Activated T-helper 1 cell treated with anti-CD3 and anti-CD28 coated beads, Interleukin-12 subunit alpha, Interleukin-12 subunit beta, Interleukin-2, Interleukin-4 antibody, amounts not matched to agents 30 ng/mL and 10 ng/mL and 1 ng/mL, durations not matched to agents 14 hours and 24 hours and 36 hours (primary cell): ENCODE data around the gene PRX. TPM values are rescaled to one million over a fixed set of nuclear protein-coding genes. Genes with fewer than 3 reads are reported as not detected.
A peak's percentile ranks its signal among the peaks of the same experiment; 100 is the strongest.
"Not testable (repeated sequence)": the region's sequence is repeated elsewhere in the genome, so short reads cannot be mapped to it uniquely, and the experiment has no call there.

Experiments
- DNase-seq: peaks from one replicate; pipeline ENCODE4 v3.0.0; 2021; ENCODE audit warnings: low spot score
- H3K27ac Mint-ChIP-seq: one replicate; pipeline ENCODE4 v1.8.0; 2021; ENCODE audit warnings: mild to moderate bottlenecking, mixed read lengths
- H3K27me3 Mint-ChIP-seq: one replicate; pipeline ENCODE4 v1.8.0; 2022; ENCODE audit warnings: mild to moderate bottlenecking, moderate library complexity, mixed read lengths; ENCODE audit not compliant: insufficient read depth
- H3K36me3 Mint-ChIP-seq: one replicate; pipeline ENCODE4 v1.8.0; 2021; ENCODE audit warnings: low read depth, mixed read lengths
- H3K4me1 Mint-ChIP-seq: one replicate; pipeline ENCODE4 v1.8.0; 2021; ENCODE audit warnings: low read depth, mixed read lengths
- H3K4me3 Mint-ChIP-seq: one replicate; pipeline ENCODE4 v1.8.0; 2021; ENCODE audit warnings: mild to moderate bottlenecking, moderate library complexity, mixed read lengths
- H3K9me3 Mint-ChIP-seq: one replicate; pipeline ENCODE4 v1.8.0; 2021; ENCODE audit warnings: mixed read lengths
- intact Hi-C: fragments of 100-400 bp; cut with micrococcal nuclease; formaldehyde crosslinking; loops from one replicate; pipeline ENCODE4 v1.15.1; 2024
- total RNA-seq: library from RNA; stranded (reverse); gene quantifications from 2 replicates; pipeline ENCODE4 v1.2.3, GENCODE V29; 2022

PRX gene
- total RNA-seq, 1 donor from 2014 or later = 0.99 TPM

DNA sequence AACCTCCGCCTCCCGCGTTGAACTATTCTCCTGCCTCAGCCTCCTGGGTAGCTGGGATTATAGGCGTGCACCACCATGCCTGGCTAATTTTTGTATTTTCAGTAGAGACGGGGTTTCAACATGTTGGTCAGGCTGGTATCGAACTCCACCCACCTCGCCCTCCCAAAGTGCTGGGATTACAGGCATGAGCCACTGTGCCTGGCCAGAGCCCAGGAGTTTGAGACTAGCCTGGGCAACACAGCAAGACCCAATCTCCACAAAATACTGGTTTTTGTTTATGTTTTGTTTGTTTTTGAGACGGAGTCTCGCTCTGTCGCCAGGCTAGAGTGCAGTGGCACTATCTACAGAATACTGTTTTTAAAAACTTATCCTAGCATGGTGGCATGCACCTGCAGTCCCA is 17.1 kb upstream of the PRX start:
- intact Hi-C loops, DNase-seq, H3K27ac Mint-ChIP-seq, H3K4me3 Mint-ChIP-seq, H3K36me3 Mint-ChIP-seq, H3K9me3 Mint-ChIP-seq, H3K4me1 Mint-ChIP-seq, H3K27me3 Mint-ChIP-seq: not testable (repeated sequence)

DNA sequence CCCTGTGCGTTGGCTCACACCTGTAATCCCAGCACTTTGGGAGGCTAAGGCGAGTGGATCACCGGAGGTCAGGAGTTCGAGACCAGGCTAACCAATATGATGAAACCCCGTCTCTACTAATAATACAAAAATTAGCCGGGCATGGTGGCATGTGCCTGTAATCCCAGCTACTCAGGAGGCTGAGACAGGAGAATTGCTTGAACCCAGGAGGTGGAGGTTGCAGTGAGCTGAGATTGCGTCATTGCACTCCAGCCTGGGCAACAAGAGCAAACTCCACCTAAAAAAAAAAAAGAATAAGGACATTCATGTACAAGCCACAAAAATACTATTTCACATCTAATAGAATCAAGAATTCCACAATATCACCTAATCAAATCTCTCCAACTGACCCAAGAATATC is 15.0 kb upstream of the PRX start:
- DNase-seq, H3K27me3 Mint-ChIP-seq, H3K4me3 Mint-ChIP-seq, H3K27ac Mint-ChIP-seq, H3K36me3 Mint-ChIP-seq, H3K9me3 Mint-ChIP-seq, intact Hi-C loops, H3K4me1 Mint-ChIP-seq: not testable (repeated sequence)

DNA sequence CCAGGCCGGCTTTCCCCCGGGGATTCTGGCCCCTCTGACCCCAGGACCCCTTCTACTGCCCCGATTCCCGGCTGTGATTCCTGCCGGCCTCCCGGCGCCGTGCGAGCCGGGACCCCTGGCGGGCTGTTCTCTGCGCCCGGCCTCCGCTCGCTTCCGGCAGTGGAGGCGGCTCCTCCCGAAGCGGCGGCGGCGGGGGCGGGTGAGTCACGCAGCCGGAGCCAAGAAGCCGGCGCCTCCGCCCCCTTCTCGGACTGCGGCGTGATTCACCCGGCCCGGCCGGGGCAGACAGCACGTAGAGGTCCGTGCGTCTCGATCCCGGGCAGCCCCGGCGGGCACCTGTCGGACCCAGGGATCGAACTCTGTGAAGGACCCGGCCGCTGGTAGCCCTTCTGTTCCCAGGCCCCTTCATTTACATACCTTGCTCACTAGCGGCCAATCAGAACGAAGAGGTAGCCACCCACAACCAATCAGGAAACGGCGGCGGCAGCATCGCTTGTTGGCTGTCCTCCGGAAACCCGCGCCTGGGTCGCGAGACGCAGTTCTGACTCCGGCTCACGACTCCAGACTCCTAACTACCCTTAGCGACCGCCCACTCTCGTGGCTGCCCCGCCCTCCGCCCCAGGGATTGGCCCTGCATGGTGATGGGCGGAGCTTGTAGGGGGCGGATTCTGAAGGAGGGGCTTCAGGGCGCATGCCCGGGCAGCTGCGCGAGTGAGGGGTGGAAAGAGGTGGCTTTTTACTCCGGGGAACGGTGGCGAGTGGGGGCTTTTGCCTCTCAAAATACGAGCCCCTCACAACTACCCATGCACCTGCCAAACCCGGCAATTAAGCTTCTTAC is 12.5 kb upstream of the PRX start, which contains the start of gene SERTAD1:
Gene SERTAD1 (minus strand): TSS at position 543 of the 838 bp plus-strand sequence. CDS start 2,446 bp downstream, outside the sequence.
- Mint-ChIP-seq H3K4me1 (peaks cover 7% of the 10 kb centered on the region), H3K9me3 (no peaks in the 10 kb centered on the region), H3K27ac (peak within 1 kb of the TSS; percentile 99), H3K36me3 (peaks cover 9% of the 10 kb centered on the region), H3K27me3 (peaks cover 2% of the 10 kb centered on the region), H3K4me3 (peak within 1 kb of the TSS; percentile 93)
- intact Hi-C loops = loop anchor here (1.0 to 2.0 kb wide), 8 partner anchors 9 to 353 kb away; partner anchors contain the start of genes AKT2, BLVRB, C19orf47 and PLD3
- peak; percentile 100 for DNase-seq

DNA sequence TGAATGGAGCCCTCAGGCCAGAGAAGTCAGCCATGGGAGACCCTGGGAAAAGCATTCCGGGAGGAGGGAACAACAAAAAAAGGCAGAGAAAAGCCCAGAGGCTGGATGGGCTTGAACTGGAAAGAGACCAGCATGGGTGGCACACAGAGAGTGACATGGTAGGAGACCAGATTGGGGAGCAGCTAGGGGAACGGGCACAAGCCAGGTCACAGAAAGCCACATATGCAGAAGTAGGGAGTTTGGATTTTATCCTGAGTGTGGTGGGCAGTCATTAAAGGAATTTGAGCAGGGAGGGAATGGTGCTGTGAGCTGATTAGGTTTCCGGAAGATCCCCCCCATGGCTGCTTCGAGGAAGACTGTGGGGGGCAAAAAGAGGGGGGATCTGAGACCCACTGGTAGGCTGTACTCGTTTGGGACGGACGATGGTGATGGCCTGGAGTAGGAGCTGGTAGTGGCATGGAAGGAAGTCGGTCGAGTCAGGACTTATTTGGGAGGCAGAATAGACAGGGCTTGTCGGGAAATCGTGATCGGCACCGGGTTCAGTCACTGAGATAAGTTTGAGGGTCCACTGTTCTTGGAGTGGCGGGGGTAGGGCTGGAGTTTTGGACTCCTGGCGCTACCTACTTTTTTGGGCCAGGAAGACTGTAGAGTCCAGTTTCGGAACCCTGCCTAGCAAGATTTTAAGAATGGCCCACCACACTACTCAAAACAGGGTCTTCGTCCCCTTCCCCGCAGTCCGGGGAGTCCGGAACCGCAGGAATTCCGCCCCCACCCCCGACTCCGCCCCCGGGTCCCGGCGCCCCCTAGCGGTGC is 11.7 kb upstream of the PRX start:
- Mint-ChIP-seq H3K27me3 (peaks cover 2% of the 10 kb centered on the region), H3K4me1 (peaks cover 8% of the 10 kb centered on the region), H3K9me3 (no peaks in the 10 kb centered on the region), H3K27ac (peak overlapping the region; percentile 88), H3K36me3 (peaks cover 11% of the 10 kb centered on the region), H3K4me3 (peak overlapping the region; percentile 93)
- no peak for DNase-seq
- intact Hi-C loops = loop anchor here (1.0 kb wide), 1 partner anchor 21 kb away; no protein-coding TSS in a partner anchor

DNA sequence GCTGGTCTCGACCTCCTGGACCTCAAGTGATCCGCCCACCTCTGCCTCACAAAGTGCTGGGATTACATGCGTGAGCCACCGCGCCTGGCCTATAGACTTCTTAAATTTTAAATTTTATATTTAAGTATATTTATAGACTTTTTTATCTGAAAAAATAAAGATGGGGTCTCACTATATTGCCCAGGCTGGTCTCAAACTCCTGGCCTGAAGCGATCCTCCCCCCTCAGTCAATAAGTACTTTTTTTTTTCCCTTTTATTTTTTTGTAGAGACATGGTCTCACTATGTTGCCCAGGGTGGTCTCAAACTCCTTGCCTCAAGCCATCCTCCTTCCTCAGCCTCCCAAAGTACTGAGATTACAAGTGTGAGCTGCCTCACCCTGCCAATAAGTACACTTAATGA is 10.8 kb upstream of the PRX start:
- intact Hi-C loops = no loop called here
- H3K4me1 Mint-ChIP-seq = peaks cover 12% of the 10 kb centered on the region
- DNase-seq = no peak
- peaks cover 11% of the 10 kb centered on the region for H3K36me3 Mint-ChIP-seq
- no peaks in the 10 kb centered on the region for H3K9me3 Mint-ChIP-seq
- no peak overlapping the region for H3K27ac Mint-ChIP-seq
- peak overlapping the region; percentile 56 for H3K4me3 Mint-ChIP-seq
- H3K27me3 Mint-ChIP-seq = peaks cover 2% of the 10 kb centered on the region

DNA sequence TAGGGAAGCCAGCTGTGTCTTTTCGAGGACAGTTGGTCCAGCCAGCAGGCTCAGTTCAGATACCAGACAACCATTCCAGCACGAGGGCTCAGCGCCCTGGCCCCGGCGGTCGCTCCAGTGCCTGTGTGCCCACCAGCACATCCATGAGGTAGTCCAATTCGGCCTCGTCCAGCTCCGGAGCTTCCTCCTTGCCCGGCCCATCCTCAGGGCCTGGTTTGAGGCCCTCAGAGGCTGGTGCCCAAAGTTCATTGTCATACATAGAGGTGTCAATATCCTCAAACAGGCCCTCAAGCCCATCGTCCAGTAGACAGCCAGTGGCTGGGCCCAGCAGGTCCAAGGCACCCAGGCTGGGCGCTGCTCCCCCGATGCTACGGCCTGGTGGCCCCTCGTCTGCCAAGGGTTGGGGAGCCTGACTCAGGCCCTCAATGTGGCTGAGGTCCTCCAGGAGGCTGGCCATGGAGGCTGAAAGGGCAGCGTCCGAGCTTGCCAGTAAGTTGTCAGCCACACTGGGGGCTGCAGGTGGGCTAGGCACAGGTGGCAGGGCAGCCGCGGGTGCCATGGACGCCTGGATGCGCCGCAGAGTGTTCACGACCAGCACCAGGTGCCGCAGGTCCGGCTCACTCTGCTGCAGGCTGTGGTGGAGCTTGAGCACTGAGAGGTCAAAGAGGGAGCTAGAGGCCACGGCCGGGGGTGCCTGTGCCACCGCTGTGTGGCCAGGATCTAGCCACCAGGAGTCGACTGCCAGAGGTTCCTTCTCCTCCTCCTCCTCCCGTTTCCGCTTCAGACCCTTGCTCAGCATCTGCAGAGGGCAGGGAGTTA is 9.8 kb upstream of the PRX start:
- H3K9me3 Mint-ChIP-seq = no peaks in the 10 kb centered on the region
- peaks cover 12% of the 10 kb centered on the region for H3K4me1 Mint-ChIP-seq
- H3K36me3 Mint-ChIP-seq = peaks cover 11% of the 10 kb centered on the region
- peaks cover 2% of the 10 kb centered on the region for H3K27me3 Mint-ChIP-seq
- H3K27ac Mint-ChIP-seq = peak overlapping the region; percentile 74
- no peak for DNase-seq
- intact Hi-C loops = no loop called here
- peak overlapping the region; percentile 82 for H3K4me3 Mint-ChIP-seq

DNA sequence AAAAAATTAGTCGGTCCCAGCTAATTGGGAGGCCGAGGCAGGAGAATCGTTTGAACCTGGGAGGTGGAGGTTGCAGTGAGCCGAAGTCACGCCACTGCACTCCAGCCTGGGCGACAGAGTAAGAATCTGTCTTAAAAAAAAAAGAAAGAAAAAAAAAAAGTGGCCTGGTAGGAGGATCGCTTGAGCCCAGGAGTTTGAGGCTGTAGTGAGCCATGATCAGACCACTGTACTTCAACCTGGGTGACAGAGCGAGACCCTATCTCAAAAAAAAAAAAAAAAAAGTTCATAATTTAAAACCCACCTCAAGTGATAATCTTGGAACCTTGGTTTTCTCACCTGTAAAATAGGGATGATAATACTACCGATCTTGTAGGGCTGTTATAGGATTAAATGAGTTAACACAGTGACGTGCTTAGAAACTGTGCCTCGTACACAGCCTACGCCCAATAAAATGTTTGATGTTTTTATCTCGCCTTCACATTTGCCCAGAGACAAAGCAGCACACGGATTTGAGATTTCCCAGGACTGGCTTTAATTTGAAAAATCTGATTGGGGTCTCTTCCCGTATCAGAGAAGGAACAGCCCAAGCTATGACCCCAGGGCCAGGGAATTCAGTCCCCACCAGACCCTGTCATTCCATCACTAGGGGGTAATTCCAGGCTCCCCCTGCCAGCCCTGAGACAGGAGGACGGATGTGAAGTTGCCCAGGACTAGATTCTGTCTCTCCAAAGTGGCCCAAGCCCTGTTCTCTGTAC is 9.0 kb upstream of the PRX start:
- H3K4me1 Mint-ChIP-seq = peaks cover 13% of the 10 kb centered on the region

DNA sequence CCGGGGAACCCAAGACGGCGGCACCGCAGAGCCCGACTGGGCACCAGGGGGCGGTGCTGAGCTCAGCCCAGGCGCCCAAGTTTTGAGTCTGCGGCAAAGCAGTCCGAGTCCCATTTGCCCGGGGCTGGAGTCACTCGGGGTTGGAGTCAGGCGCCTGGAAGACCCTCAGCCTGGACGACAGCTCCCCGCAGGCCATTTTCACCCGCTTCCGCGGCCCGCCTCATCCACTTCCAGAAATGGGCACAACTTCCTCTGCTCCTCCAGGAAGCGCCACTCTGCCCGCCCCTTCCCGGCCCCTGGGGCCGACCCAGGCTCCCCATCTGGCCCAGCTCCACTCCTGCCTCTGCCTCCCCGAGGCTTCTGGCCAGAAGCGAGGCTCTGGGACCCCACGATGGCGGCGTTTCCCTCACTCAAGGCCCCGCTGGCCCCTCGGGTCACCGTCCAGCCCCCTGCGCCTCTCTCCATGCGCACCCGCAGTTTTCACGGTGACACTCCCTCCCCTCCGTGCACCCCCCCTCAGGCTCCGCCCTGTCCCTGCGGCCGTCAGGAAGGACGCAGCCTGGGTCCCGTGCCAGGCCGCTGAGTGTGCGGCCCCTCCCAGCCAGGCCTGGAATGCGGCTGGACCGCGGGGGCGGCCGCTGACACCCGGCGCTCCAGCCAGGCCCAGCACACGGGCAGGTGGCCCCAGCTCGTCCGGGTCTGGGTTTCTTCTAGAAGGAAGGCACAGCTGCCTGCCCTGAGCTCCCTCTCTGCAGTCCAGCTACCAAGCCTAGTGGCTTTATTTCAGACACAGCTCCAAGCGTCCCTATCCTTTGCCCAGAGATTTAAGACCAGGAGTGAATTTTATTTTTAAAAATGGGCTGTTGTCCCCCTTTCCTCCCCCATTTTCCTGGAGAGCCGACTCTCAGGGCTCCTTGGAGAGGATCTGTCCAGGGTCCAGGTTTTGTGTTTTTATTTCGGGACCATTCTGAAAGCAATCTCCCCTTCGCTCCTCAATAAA is 7.9 kb upstream of the PRX start:
- H3K9me3 Mint-ChIP-seq = no peaks in the 10 kb centered on the region
- H3K36me3 Mint-ChIP-seq = peaks cover 11% of the 10 kb centered on the region
- no peaks in the 10 kb centered on the region for H3K27me3 Mint-ChIP-seq
- intact Hi-C loops = loop anchor here (1.0 kb wide), 4 partner anchors 18 to 73 kb away; partner anchors contain the start of genes BLVRB, C19orf47 and PLD3
- peak overlapping the region; percentile 82 for H3K4me3 Mint-ChIP-seq
- peak; percentile 72 for DNase-seq
- H3K4me1 Mint-ChIP-seq = peaks cover 20% of the 10 kb centered on the region
- peak overlapping the region; percentile 90 for H3K27ac Mint-ChIP-seq

More for the DNA sequence above, 9.0 kb upstream of the PRX start:
- peaks cover under 1% of the 10 kb centered on the region for H3K27me3 Mint-ChIP-seq
- peak overlapping the region; percentile 82 for H3K4me3 Mint-ChIP-seq
- intact Hi-C loops = loop anchor here (1.0 kb wide), 4 partner anchors 19 to 74 kb away; partner anchors contain the start of genes BLVRB, C19orf47 and PLD3
- peaks cover 11% of the 10 kb centered on the region for H3K36me3 Mint-ChIP-seq
- H3K27ac Mint-ChIP-seq = peak overlapping the region; percentile 74
- DNase-seq = no peak
- no peaks in the 10 kb centered on the region for H3K9me3 Mint-ChIP-seq

DNA sequence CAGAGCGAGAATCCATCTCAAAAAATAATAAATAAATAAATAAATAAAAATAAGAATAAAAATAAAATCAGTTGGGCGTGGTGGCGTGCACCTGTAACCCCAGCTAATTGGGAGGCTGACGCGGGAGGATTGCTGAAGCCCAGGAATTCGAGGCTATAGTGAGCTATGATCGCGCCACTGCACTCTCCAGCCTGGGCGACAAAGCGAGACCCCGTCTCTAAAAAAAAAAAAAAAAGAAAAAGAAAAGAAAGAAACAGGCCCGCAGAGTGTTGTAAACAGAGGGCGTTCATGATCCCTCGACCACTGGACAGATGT is 7.2 kb upstream of the PRX start:
- DNase-seq = no peak
- no peaks in the 10 kb centered on the region for H3K27me3 Mint-ChIP-seq
- peaks cover 26% of the 10 kb centered on the region for H3K4me1 Mint-ChIP-seq
- intact Hi-C loops = no loop called here
- H3K4me3 Mint-ChIP-seq = peak overlapping the region; percentile 82
- H3K9me3 Mint-ChIP-seq = no peaks in the 10 kb centered on the region
- H3K27ac Mint-ChIP-seq = peak overlapping the region; percentile 90
- H3K36me3 Mint-ChIP-seq = peaks cover 10% of the 10 kb centered on the region

DNA sequence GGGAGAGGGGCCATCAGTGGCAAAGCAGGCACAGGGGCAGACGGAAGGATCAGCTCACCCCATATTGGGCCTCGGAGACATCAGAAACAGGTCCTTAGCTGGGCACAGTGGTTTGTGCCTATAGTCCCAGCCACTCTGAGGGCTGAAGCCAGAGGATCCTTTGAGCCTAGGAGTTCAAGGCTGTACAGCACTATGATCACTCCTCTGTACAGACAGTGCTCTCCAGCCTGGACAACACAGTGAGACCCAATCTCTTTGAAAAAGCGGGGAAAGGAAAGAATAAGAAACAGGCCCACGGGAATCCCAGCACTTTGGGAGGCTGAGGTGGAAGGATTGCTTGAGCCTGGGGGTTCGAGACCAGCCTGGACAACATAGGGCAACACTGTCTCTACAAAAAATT is 6.6 kb upstream of the PRX start:
- Mint-ChIP-seq H3K27me3 (no peaks in the 10 kb centered on the region), H3K4me3 (peak overlapping the region; percentile 77), H3K36me3 (peaks cover 10% of the 10 kb centered on the region), H3K4me1 (peaks cover 26% of the 10 kb centered on the region), H3K27ac (peak overlapping the region; percentile 71), H3K9me3 (no peaks in the 10 kb centered on the region)
- intact Hi-C loops = no loop called here
- no peak for DNase-seq

DNA sequence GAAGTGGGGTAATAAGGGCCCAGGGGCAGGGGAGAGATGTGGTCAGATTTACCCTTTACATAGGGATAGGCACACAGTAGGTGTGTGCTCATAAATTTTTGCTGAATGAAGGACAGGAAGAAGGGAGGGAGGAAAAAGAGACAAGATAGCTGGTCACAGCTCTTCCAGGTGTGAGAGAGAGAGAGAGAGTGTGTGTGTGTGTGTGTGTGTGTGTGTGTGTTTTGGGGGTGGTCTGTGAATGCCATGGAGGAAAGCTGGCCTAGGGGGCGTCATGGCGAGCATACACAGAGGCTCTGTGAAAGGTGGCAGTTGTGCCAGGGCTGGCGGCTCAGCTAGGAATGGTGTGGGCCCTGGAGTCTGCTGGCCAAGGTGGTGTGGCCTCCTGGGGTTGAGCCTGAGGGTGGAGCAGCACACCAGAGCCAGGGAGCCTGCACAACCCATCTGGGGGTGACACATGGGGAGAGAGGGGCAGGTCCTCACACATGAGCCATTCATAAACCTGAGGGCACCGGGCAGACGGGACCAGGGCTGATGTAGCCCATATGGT is 6.0 kb upstream of the PRX start:
- no peaks in the 10 kb centered on the region for H3K9me3 Mint-ChIP-seq
- H3K36me3 Mint-ChIP-seq = peaks cover 10% of the 10 kb centered on the region
- intact Hi-C loops = no loop called here
- H3K4me3 Mint-ChIP-seq = peak overlapping the region; percentile 27
- peaks cover 26% of the 10 kb centered on the region for H3K4me1 Mint-ChIP-seq
- H3K27me3 Mint-ChIP-seq = no peaks in the 10 kb centered on the region
- H3K27ac Mint-ChIP-seq = no peak overlapping the region
- no peak for DNase-seq
